G401.6 (cell line): ENCODE measurements around the gene TRAM2.

ENCODE experiments used
- FAIRE-seq: peaks from 2 replicates; lab custom pipeline; 2012; peaks lifted over from hg19 to GRCh38; lab: Jason Lieb, UNC

The TRAM2 gene

GRCh38 chr6:52507557-52508260 lies 69.2 kb downstream of the TRAM2 start:
- FAIRE-seq: no peak

GRCh38 chr6:52506476-52506875 lies 70.4 kb downstream of the TRAM2 start:
- FAIRE-seq: no peak

DNA sequence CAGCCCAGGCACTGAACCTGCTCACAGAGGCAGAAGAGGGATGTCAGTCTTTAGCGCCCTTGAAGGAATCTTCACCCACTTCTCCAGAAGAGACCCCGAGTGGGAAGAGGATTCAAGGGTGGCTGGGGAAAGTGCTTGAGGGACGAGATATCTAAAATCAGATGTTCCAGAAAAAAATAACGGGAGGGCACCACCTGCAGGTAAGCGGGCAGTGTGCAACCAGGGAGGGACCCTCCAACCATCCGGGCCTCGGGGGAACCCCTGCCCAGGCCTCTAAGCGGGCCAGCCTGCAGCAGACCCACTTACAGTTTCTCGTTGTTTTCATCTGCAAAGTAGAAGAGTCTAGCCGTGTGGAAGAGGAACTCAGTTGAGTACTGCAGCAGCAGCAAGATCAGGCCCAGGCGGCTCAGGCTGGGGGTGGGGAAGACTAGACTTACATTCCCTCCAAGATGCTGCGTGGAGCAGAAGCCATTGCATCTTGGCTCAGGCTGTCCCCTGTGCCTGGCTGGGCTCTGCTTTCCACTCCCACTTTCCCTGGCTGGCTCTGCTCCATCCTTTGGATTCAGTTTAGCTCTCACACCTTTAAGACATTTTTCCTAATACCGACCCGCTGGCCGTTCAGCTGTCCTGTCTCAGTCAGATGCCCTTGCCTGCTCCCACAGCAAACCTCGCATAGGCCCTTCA lies 71.0 kb downstream of the TRAM2 start:
- no peak for FAIRE-seq

GRCh38 chr6:52504782-52505136 lies 72.1 kb downstream of the TRAM2 start:
- FAIRE-seq: no peak

GRCh38 chr6:52503851-52504781 lies 72.7 kb downstream of the TRAM2 start:
- no peak for FAIRE-seq

- FAIRE-seq: no peak
Measured at GRCh38 chr6:52503323-52503747, 73.5 kb downstream of the TRAM2 start.

DNA sequence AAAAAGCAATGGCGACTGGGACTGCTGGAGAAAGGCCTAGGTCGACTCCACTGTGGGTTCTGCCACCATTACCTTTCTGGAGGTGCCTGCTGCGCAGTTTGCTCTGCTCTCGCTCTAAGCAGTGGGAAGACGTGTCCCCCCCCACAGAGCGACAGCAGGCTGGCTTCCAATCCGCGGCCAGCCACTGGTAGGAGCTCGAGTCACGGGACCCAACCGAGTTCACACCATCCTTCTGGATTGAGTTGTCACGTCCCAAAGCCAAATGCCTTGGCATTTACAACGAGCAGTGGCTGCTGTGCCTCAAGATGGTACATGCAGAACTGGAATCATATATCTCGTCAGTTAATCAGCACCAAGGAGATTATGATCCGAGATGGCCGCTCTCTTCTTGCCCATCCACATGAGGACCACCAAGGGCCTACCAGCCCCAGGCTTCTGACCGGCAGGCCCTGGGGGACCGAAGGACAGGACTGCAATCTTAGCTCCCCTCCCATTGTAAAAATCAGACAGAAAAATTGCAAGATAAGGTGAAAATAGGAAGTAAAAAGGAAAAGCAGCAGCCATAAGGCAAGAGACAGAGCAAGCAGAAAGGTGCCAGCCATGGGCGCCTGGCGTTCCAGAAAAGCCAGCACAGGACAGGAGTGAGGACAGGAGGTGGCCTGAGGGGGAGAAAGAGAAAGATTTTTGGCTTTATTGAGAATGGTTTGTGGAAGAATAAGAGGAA lies 74.4 kb downstream of the TRAM2 start:
- FAIRE-seq: no peak

- FAIRE-seq: no peak
Measured at GRCh38 chr6:52500238-52501129, 76.4 kb downstream of the TRAM2 start.

GRCh38 chr6:52499681-52500236 lies 77.1 kb downstream of the TRAM2 start:
- no peak for FAIRE-seq

- no peak for FAIRE-seq
Measured at GRCh38 chr6:52499026-52499425, 77.8 kb downstream of the TRAM2 start.

GRCh38 chr6:52498538-52499017 lies 78.3 kb downstream of the TRAM2 start:
- no peak for FAIRE-seq

DNA sequence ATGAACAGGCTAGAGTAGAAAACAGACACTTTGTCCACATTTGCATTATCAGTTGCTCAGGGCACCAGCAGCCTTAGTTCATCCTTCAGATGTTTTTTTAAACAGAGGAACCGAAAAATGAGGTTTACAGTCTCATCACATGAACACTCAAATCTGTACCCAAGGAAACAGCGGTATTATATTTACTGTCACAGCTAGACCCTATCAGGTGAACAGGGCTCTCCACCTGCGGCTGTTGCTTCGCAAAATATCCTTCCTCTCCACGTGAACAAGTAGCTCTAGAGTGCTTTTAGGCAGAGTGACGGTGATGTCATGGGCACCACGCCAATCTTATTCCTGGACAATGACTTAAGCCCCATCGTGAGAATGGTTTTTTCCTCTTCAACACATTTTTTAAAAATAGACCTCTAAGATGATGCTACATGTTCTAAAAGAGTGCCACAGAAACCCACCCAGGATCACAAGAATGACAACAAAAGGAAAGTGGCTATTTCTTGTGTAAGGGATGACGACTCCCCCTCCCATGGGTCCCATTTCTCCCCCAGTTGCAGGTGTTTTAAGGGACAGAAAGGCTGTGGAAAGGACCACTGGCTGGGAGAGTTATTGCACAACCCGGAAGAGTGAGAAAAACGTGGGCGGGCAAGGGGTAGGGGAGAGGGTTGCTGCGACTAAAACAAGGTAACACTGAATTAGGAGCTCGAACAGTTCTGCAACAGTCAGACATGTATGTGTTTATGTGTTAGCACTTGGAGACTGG lies 79.0 kb downstream of the TRAM2 start:
- FAIRE-seq: no peak

- FAIRE-seq: no peak
Measured at GRCh38 chr6:52496631-52497030, 80.2 kb downstream of the TRAM2 start.

DNA sequence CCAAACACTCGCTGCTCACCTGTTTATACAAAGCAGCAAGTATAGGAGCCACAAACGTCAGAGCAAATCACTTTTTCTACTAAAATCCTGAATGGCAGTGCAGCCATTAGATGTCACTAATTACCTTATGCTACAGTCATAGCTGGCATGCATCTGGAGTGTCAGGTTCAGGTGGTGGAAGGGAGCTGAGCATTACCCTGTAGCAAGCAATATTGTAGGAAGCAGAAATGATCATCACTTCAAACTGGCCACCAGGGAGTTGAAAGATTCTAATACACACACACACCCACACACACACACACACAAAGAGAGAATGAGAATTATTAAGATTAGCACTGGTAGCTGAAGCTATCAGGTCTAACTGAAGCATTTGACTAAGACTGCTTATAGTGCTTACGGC lies 80.9 kb downstream of the TRAM2 start:
- FAIRE-seq: no peak

DNA sequence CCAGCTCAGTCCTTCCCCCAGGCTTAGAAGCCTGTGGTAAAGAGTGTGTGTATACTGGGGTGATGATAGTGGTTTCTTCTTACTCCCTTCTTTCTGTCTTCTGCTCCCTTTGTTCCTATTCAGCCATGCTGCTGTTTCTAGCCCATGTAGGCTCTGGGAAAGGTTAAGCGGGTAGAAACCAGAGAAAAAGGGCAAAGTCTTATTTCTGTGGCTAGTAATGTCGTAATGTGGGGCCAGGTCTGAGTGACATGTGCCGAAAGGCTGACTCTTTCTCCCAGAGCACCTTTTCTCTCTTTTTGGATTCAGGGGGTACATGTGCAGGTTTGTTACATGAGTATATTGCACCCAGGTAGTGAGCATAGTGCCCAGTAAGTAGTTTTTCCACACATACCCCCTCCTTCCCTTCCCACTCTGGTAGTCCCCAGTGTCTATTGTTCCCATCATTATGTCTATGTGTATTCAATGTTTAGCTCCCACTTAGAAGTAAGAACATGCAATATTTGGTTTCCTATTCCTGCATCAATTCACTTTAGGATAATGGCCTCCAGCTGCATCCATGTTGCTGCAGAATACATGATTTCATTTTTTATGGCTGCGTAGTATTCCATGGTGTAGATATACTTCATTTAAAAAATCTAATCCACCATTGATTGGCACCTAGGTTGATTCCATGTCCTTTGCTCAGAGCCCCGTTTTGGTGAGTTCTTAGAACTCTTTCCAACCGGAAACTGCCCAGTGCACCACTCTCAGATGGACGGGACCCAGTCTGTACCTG lies 82.4 kb downstream of the TRAM2 start:
- no peak for FAIRE-seq

- no peak for FAIRE-seq
Measured at GRCh38 chr6:52493669-52494068, 83.2 kb downstream of the TRAM2 start.

GRCh38 chr6:52491203-52492069 lies 85.4 kb downstream of the TRAM2 start:
- FAIRE-seq: no peak

DNA sequence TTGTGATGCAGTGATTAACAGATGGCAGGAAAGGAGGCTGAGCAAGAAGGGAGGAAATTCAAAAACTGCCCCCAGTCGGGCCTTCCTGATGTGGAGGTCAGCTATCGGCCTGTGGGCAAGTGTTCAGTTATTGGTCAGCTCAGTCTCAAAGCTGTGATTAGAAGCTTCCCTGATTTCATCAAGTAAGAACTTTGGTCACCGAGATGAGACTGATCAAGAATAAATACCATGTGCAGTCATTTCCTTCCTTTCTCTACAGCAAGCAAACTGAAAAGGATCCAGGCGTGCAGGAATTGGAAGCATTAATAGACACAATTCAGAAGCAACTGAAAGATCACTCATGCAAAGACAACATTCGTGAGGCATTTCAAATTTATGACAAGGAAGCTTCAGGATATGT lies 87.0 kb downstream of the TRAM2 start:
- FAIRE-seq: no peak
